IPS DF 6.9 (cell line): ENCODE results near the gene COPG2.
A peak's percentile ranks its signal among the peaks of the same experiment; 100 is the strongest.

Experiments
- DNase-seq: peaks from one replicate; pipeline ENCODE4 v3.0.0-alpha.2; 2013; ENCODE audit warnings: low read depth, low spot score
- H3K27ac ChIP-seq: one replicate; pipeline ENCODE4 v1.5.1; 2013; ENCODE audit warnings: low read length, control low read depth
- H3K27me3 ChIP-seq: 2 replicates; pipeline ENCODE4 v1.6.1; 2013; ENCODE audit warnings: mild to moderate bottlenecking, low read length; ENCODE audit not compliant: control insufficient read depth, insufficient read depth
- H3K36me3 ChIP-seq: 2 replicates; pipeline ENCODE4 v1.6.1; 2013; ENCODE audit warnings: low read length; ENCODE audit not compliant: control insufficient read depth, insufficient read depth
- H3K4me1 ChIP-seq: 2 replicates; pipeline ENCODE4 v1.6.1; 2013; ENCODE audit warnings: low read length; ENCODE audit not compliant: control insufficient read depth, insufficient read depth
- H3K4me3 ChIP-seq: 2 replicates; pipeline ENCODE4 v1.5.1; 2013; ENCODE audit warnings: mild to moderate bottlenecking, low read length
- H3K9me3 ChIP-seq: 2 replicates; pipeline ENCODE4 v1.6.1; 2013; ENCODE audit warnings: low read length, inconsistent platforms; ENCODE audit not compliant: control insufficient read depth, insufficient read depth
- WGBS: extraction: QIAGEN DNeasy Blood & Tissue Kit; methylation state at CpG from one replicate; pipeline ENCODE4 v1.1.7; 2013; ENCODE audit warnings: mixed read lengths, missing lambda C conversion rate; ENCODE audit not compliant: insufficient read length, insufficient coverage; 5-methylcytosine and 5-hydroxymethylcytosine counted together

The COPG2 gene, protein sequence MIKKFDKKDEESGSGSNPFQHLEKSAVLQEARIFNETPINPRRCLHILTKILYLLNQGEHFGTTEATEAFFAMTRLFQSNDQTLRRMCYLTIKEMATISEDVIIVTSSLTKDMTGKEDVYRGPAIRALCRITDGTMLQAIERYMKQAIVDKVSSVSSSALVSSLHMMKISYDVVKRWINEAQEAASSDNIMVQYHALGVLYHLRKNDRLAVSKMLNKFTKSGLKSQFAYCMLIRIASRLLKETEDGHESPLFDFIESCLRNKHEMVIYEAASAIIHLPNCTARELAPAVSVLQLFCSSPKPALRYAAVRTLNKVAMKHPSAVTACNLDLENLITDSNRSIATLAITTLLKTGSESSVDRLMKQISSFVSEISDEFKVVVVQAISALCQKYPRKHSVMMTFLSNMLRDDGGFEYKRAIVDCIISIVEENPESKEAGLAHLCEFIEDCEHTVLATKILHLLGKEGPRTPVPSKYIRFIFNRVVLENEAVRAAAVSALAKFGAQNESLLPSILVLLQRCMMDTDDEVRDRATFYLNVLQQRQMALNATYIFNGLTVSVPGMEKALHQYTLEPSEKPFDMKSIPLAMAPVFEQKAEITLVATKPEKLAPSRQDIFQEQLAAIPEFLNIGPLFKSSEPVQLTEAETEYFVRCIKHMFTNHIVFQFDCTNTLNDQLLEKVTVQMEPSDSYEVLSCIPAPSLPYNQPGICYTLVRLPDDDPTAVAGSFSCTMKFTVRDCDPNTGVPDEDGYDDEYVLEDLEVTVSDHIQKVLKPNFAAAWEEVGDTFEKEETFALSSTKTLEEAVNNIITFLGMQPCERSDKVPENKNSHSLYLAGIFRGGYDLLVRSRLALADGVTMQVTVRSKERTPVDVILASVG

DNA sequence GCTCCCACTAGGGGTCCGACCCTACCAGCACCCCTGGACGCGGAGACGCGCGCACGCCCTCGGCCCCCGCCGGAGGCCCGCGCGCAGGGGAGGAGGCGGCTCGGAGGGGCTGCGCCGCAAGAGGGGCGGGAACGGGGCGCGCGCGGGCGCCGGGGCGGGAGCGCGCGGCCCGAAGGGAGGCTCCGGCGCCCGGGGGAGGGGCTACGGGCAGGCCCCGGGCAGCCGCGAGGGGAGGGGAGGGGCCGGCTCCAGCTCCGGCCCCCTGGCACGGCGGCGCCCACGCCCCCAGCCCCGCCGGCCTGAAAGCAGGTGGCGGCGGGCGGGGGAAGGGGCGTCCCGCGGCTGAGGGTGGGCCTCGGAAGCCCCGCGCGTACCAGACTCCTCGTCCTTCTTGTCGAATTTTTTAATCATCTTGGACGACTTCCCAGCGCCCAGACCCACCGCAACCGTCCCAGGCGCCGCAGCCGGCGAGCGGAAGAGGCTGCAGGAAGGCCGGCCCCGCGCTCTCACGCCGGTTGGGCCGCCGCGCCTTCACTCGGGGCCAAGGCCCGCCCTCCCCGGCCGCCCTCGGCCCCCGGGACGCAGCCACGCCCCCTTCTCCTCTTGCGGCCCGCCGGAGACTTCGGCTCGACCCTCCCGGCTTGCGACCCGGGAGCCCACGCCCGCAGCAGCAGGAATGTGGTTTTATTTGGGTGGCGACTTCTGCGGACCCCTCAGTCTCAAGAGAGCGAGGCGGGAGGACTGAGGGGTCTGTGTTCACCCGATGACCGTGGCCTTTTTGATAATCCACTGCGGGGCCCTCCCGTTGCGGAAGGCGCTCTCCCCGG lies at the start of gene COPG2:
COPG2 (minus strand) TSS at position 491 of the 827 bp plus-strand sequence; CDS start at position 411, 80 bp downstream.
- H3K27ac ChIP-seq = no peak within 1 kb of the TSS
- H3K4me3 ChIP-seq = peak within 1 kb of the TSS; percentile 94
- WGBS = no CpG with 5 or more reads among the region's 103 CpGs
- H3K36me3 ChIP-seq = no peaks in the 10 kb centered on the region
- DNase-seq = peak; percentile 39
- 0 out of 2 replicates have a peak, but pooled peaks cover 2% of the 10 kb centered on the region for H3K4me1 ChIP-seq
- no peaks in the 10 kb centered on the region for H3K27me3 ChIP-seq
- no peaks in the 10 kb centered on the region for H3K9me3 ChIP-seq

DNA sequence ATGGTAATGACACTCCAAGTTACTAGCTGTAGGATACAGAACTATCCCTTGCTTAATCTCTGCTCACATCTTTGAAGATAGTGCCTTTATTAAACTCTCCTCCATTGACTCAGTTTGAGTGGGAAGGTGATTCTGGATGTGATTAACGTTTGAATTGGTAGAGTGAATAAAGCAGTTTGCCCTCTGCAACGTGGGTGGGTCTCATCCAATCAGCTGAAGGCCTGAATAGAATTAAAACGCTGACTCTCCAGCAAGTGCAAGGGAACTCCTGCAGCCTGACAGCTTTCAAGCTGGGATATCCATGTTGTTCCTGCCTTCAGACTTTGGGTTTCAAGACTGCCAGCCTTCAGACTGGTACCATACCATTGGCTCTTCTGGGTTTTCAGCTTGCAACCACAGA lies 43.9 kb upstream of the COPG2 start:
- Histone ChIP-seq H3K4me1 (no peaks in the 10 kb centered on the region), H3K4me3 (no peak overlapping the region), H3K36me3 (no peaks in the 10 kb centered on the region), H3K27me3 (no peaks in the 10 kb centered on the region), H3K27ac (no peak overlapping the region), H3K9me3 (no peaks in the 10 kb centered on the region)
- no peak for DNase-seq
- no CpG with 5 or more reads among the region's 3 CpGs for WGBS

DNA sequence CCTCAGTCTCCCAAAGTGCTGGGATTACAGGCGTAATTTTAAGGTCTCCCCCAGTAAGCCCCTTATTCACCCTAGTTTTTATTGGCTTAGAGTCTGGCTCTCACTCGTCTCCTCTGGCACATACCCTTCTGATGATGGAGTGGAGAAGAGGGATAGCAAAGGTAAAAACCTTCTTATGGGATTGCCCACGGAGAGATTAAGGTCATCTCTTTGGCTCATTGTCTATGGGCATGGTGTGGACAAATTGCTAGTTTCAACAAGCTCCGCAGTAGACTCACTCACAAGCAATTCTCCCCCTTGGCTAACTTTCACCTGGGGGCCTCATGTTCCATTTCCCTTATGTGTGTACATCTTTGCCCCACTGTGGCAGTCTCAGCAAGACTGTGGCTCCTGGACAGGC lies 40.2 kb upstream of the COPG2 start:
- no CpG with 5 or more reads among the region's 4 CpGs for WGBS

DNA sequence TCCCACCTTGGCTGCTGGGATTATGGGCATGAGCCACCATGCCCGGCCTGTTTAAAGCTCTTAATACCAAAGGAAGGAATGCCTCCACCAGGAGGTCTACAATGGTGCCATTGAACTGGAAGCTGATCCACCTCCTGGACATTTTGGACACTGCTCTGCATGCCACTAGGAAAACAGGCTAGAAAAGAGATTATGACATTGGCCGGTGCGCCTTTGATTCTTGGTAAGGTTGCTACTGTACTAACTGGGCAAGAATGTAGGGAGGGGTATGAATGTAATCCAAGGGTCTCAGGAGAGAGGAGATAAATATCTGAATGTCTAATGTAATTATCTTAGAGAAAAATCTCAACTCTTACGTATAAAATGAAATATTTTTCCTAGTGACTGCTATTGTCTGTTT lies 39.5 kb upstream of the COPG2 start:
- H3K27ac ChIP-seq = no peak overlapping the region
- H3K36me3 ChIP-seq = no peaks in the 10 kb centered on the region
- H3K27me3 ChIP-seq = no peaks in the 10 kb centered on the region
- DNase-seq = no peak
- H3K4me3 ChIP-seq = no peak overlapping the region
- no peaks in the 10 kb centered on the region for H3K9me3 ChIP-seq
- no peaks in the 10 kb centered on the region for H3K4me1 ChIP-seq
- WGBS = no CpG with 5 or more reads among the region's 4 CpGs

More for the DNA sequence above, 40.2 kb upstream of the COPG2 start:
- H3K9me3 ChIP-seq = no peaks in the 10 kb centered on the region
- no peak overlapping the region for H3K27ac ChIP-seq
- H3K36me3 ChIP-seq = no peaks in the 10 kb centered on the region
- no peak for DNase-seq
- no peak overlapping the region for H3K4me3 ChIP-seq
- no peaks in the 10 kb centered on the region for H3K4me1 ChIP-seq
- no peaks in the 10 kb centered on the region for H3K27me3 ChIP-seq

DNA sequence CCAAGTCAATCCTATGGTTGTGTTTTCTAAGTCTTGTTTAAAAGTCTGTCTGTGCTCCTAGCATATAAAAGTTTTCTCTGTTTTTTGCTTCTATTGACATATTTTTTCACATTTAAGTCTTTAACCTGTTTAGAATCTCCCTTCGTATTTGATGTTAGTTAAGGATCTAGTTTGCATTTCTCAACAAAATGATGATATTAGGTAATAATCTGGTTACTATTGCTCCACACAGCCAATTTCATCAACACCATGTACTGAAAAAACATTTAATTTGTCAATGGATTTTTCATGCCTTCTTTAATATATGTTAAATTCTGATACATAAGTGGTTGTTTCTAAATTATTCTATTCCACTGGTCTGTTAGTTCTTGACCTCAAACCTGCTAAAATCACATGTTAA lies 35.3 kb upstream of the COPG2 start:
- Histone ChIP-seq H3K4me1 (no peaks in the 10 kb centered on the region), H3K9me3 (no peaks in the 10 kb centered on the region), H3K27me3 (no peaks in the 10 kb centered on the region), H3K27ac (no peak overlapping the region), H3K4me3 (no peak overlapping the region), H3K36me3 (no peaks in the 10 kb centered on the region)
- DNase-seq = no peak
- no CpG with 5 or more reads among the region's 1 CpG for WGBS

DNA sequence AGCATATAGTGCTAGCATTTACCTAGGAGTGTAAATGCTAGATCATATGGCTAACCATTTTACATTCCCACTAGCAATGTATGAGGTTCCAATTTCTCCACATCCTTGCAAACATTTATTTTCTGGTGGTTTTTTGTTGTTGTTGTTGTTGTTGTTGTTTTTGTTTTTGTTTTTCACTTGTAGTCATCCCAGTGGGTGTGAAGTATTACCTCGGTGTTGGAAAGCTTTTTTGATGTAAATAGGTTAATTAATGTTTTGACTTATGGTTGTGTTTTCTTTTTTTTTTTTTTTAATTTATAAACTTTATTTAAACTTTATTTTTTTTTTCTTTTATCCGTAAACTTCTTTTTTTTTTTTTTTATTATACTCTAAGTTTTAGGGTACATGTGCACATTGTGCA lies 33.1 kb upstream of the COPG2 start:
- H3K4me3 ChIP-seq = no peak overlapping the region
- DNase-seq = no peak
- no CpG with 5 or more reads among the region's 2 CpGs for WGBS
- no peaks in the 10 kb centered on the region for H3K4me1 ChIP-seq
- H3K27ac ChIP-seq = no peak overlapping the region
- H3K27me3 ChIP-seq = no peaks in the 10 kb centered on the region
- H3K9me3 ChIP-seq = no peaks in the 10 kb centered on the region
- no peaks in the 10 kb centered on the region for H3K36me3 ChIP-seq

DNA sequence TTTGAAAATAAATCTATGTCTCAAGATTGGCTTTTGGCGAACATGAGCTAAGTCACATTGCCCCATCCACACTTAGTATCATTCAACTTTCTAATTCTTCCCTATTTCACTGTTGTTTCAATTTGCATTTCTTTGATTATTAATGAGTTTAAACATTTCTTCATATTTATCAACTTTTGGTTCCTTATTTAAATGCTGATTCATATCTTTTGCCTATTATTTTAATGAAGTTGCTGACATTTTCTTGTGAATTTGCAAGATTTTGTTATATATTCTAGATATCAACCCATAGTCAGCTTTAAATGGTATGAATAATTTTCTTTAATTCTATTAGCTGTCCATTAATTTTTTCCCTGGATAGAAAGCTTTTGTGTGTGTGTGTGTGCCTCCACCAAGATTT lies 32.2 kb upstream of the COPG2 start:
- DNase-seq = no peak
- no peak overlapping the region for H3K27ac ChIP-seq
- no peaks in the 10 kb centered on the region for H3K27me3 ChIP-seq
- no peaks in the 10 kb centered on the region for H3K9me3 ChIP-seq
- H3K36me3 ChIP-seq = no peaks in the 10 kb centered on the region
- H3K4me3 ChIP-seq = no peak overlapping the region
- no peaks in the 10 kb centered on the region for H3K4me1 ChIP-seq
- no CpG with 5 or more reads among the region's 1 CpG for WGBS

DNA sequence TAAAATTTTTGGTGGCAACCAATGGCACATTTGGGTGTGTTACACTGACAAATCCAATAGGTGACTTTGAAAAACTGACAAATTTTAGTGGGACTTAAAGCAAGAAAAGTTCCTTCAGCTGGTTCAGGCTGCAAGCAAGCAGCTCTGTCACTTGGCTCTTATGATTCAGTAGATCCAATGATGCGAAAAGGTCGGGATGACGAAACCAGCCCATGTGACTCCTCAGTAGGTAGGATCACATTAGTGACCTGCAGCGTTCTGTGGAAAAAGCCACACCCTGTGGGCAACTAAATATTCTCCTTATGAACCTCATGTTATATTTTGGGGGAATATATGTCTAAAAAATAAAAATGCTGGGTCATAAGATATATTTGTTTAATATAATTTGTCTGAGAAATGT lies 31.1 kb upstream of the COPG2 start:
- H3K27me3 ChIP-seq = no peaks in the 10 kb centered on the region
- H3K9me3 ChIP-seq = no peaks in the 10 kb centered on the region
- H3K36me3 ChIP-seq = no peaks in the 10 kb centered on the region
- DNase-seq = no peak
- WGBS = no CpG with 5 or more reads among the region's 4 CpGs
- no peaks in the 10 kb centered on the region for H3K4me1 ChIP-seq
- no peak overlapping the region for H3K27ac ChIP-seq
- no peak overlapping the region for H3K4me3 ChIP-seq

DNA sequence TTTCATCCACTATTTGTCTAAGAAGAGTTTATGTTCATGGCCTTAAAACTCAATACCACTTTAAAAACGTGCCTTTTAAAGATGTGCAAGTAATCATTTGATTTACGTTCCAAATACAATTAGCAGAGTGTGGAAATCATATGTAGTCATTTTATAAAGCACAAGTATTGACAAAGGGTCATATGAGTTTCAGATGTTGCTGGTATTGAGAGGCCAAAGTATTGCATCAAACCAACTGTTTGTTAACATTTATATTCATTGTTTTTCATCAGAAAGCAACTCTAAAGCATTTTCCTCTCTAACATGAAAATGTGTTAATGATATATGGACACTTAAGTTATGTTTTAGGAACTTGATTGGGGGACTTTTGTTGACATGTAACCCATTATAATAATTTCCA lies 29.3 kb upstream of the COPG2 start:
- Histone ChIP-seq H3K27ac (no peak overlapping the region), H3K36me3 (no peaks in the 10 kb centered on the region), H3K4me3 (no peak overlapping the region), H3K27me3 (no peaks in the 10 kb centered on the region), H3K4me1 (no peaks in the 10 kb centered on the region), H3K9me3 (no peaks in the 10 kb centered on the region)
- DNase-seq = no peak
- WGBS = no CpG with 5 or more reads among the region's 2 CpGs

DNA sequence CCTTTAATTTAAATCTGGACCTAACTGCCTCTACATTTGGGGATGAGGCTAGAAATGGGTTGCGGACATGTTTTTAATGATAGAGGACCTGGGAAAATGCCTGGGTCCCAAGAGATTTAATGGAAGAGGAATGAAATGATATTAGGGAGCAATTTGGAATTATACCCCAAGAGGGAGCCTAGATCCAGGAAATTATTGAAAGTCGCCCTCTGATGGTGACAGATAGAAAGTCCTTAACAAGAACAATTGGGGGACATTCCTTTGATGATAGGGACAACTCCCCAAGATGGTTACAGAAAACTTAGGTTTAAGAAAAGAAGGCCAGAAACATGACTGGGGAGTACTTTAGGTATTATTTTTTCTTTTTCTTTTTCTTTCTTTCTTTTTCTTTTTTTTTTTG lies 27.3 kb upstream of the COPG2 start:
- no peaks in the 10 kb centered on the region for H3K36me3 ChIP-seq
- no CpG with 5 or more reads among the region's 2 CpGs for WGBS
- peak; percentile 31 for DNase-seq
- H3K27ac ChIP-seq = no peak overlapping the region
- H3K27me3 ChIP-seq = no peaks in the 10 kb centered on the region
- no peak overlapping the region for H3K4me3 ChIP-seq
- H3K9me3 ChIP-seq = no peaks in the 10 kb centered on the region
- no peaks in the 10 kb centered on the region for H3K4me1 ChIP-seq
